Measurements from ENCODE around the gene DNAJC5. TPM values are rescaled to one million over a fixed set of nuclear protein-coding genes. Genes with fewer than 3 reads are reported as not detected.

Gene DNAJC5
- total and polyA plus RNA-seq, 2 of the 8 experiments (the other 6 are each of a cell fraction or from before 2014, with no cell fraction given): 19.2 to 31.2 TPM

DNA sequence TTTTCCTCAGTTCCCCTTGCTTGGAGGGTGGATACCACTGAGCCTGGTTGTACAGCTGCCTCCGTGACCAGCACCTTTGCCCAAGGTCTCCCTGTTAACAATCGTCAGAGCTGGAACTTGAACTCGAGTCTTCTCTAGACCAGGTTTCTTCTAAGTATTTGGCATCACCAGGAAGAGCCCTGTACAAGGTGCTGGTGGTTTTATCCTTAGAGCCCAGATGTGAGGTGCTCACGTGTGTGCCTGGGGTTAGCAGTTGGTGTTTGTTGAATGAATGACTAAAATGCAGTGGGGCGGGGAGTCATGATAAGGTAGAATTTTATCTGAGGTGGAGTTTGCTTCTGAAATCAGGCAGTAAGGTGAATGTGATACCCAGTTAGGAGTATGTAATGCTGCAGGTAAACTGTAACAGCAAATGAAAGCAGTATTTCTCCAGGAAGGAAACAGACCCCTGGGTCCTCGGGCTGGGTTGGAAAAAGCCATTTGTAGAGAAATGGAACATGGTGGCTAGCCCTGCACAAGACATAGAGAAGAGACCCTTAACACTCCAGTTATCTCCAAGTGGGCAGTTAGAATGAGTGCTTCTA lies 3.1 kb downstream of the DNAJC5 start:
- H2BK120ac ChIP-seq (replicated peaks; ENCODE audit: low read depth, low read length): no peak overlapping the region
- H3K4me2 ChIP-seq (ENCODE audit: insufficient read depth in 1 of 2, low read depth in 2 of 2, low read length in 2 of 2): no peak overlapping the region
- no peak for FAIRE-seq
- no peak overlapping the region for H2BK20ac ChIP-seq (ENCODE audit: low read length)
- no peak overlapping the region for H3K4me3 ChIP-seq (ENCODE audit: extremely low read depth in 1 of 4, insufficient read depth in 2 of 4, low read depth in 3 of 4, low read length in 4 of 4)
- no peak overlapping the region for H2BK15ac ChIP-seq (ENCODE audit: low read length)
- H3K36me3 ChIP-seq (ENCODE audit: control insufficient read depth in 2 of 4, insufficient read depth in 4 of 4, low read length in 3 of 4): no peaks in the 10 kb centered on the region
- no peak overlapping the region for H3K23ac ChIP-seq (ENCODE audit: insufficient read length)
- no peak for TF ChIP-seq KDM5A (IDR thresholded peaks at IDR 0.05; ENCODE audit: low read length)
- TF ChIP-seq SIN3A (conservative IDR thresholded peaks at IDR 0.05 in 1 of 2, IDR thresholded peaks at IDR 0.05 in 1 of 2; ENCODE audit: low read depth in 1 of 2, low read length in 2 of 2): no peak
- no peak for TF ChIP-seq EZH2 (IDR thresholded peaks at IDR 0.05; ENCODE audit: low read depth, low read length, severe bottlenecking)
- no peak for TF ChIP-seq RFX5 (IDR thresholded peaks at IDR 0.05; ENCODE audit: borderline replicate concordance, low read depth, low read length)
- no peak for TF ChIP-seq NANOG (IDR thresholded peaks at IDR 0.05; ENCODE audit: insufficient read depth, low read depth, low read length, poor library complexity, severe bottlenecking)
- peaks cover 3 to 53% of the 10 kb centered on the region in 2 experiments; a peak in 2 of 4 replicates for H3K79me2 ChIP-seq (ENCODE audit: control insufficient read depth in 1 of 2, insufficient read depth in 2 of 2, low read length in 2 of 2)
- no peak overlapping the region for H3K4ac ChIP-seq (replicated peaks; ENCODE audit: insufficient read length, low read depth, low read length)
- ChIA-PET CTCF (ENCODE audit: partially characterized antibody) (interaction anchor here (1.3 to 3.0 kb wide), 4 partner anchors 9 to 35 kb away, joined by 3 to 8 read pairs (median 5); partner anchors contain the start of gene TPD52L2), POLR2A (ENCODE audit: partially characterized antibody) (interaction anchor here (1.4 kb wide), 1 partner anchor 33 kb away, joined by 3 read pairs; the partner anchor contains the start of gene TPD52L2)
- no peak overlapping the region for H4K8ac ChIP-seq (ENCODE audit: extremely low read depth, insufficient read depth, low read length)
- H3K9ac ChIP-seq (replicated peaks in 1 of 4; ENCODE audit: extremely low read depth in 1 of 4, low read depth in 3 of 4, low read length in 3 of 4): no peak overlapping the region
- peaks cover 4 to 16% of the 10 kb centered on the region in 2 experiments for H4K20me1 ChIP-seq (replicated peaks in 1 of 2; ENCODE audit: control insufficient read depth in 1 of 2, insufficient read depth in 2 of 2, low read length in 2 of 2)
- peaks cover 0 to 6% (median 4%) of the 10 kb centered on the region in 4 experiments; a peak in 4 of 7 replicates for H3K4me1 ChIP-seq (replicated peaks in 1 of 4; ENCODE audit: control insufficient read depth in 3 of 4, insufficient read depth in 4 of 4, low read length in 3 of 4)
- no peak overlapping the region for H2AFZ ChIP-seq (ENCODE audit: low read length)
- no peaks in the 10 kb centered on the region for H3K9me3 ChIP-seq (ENCODE audit: insufficient read depth in 2 of 2, low read depth in 1 of 2, low read length in 1 of 2)
- no peak overlapping the region for H4K5ac ChIP-seq (ENCODE audit: insufficient read length, low read depth, low read length)
- no peak overlapping the region for H2BK5ac ChIP-seq (ENCODE audit: low read depth, low read length)
- no peaks in the 10 kb centered on the region for H3K27me3 ChIP-seq (replicated peaks in 1 of 4; ENCODE audit: control insufficient read depth in 3 of 4, extremely low read depth in 1 of 4, insufficient read depth in 3 of 4, low read length in 3 of 4)
- peaks cover 3% of the 10 kb centered on the region; the same call in 1 of the 2 replicates for H3K23me2 ChIP-seq (ENCODE audit: low read depth, low read length)
- peaks cover 21% of the 10 kb centered on the region for H3K79me1 ChIP-seq (ENCODE audit: low read depth, low read length)
- H2BK12ac ChIP-seq (ENCODE audit: low read depth, low read length): no peak overlapping the region
- H4K91ac ChIP-seq (replicated peaks; ENCODE audit: insufficient read length, low read length): no peak overlapping the region
- H2AK5ac ChIP-seq (ENCODE audit: low read depth, low read length): no peak overlapping the region
- no peak overlapping the region for H3K56ac ChIP-seq (replicated peaks; ENCODE audit: insufficient read length, low read depth, low read length)
- WGBS, 2 experiments (ENCODE audit: extremely low coverage in 1 of 2, insufficient coverage in 1 of 2, insufficient read length in 1 of 2, insufficient replicate concordance in 2 of 2, low coverage in 1 of 2, low lambda C conversion rate in 2 of 2, missing lambda C conversion rate in 1 of 2): 83% methylated on average over 6 of the region's 6 CpGs; no CpG with 5 or more reads in 1 of the 2 experiments
- no peak overlapping the region for H3K27ac ChIP-seq (ENCODE audit: low read depth, low read length)
- DNase-seq (ENCODE audit: low read depth in 1 of 2, low spot score in 2 of 2): no peak
- no peak overlapping the region for H3K18ac ChIP-seq (ENCODE audit: extremely low read depth, low read length)
- H3K14ac ChIP-seq (ENCODE audit: insufficient read length): no peak overlapping the region

Data from H1 (cell line).